DMS114 treated with DMSO at 0.1 percent for 48 hours (cell line): ENCODE results near the gene PANX3.

Experiments used
- DNase-seq: peaks from one replicate; lab custom pipeline; 2025; ENCODE audit not compliant: unreplicated experiment; lab: John Stamatoyannopoulos, UW

PANX3 gene

GRCh38 chr11:124612567-124613246 is 1.5 kb downstream of the PANX3 start:
- no peak for DNase-seq

- DNase-seq = no peak
These were observed 7.6 kb downstream of the PANX3 start for GRCh38 chr11:124618863-124619262.

- peak; percentile 77 for DNase-seq
These were observed 11.6 kb downstream of the PANX3 start, which contains the start of gene TBRG1 for GRCh38 chr11:124622531-124623451. TSS of gene TBRG1 (plus strand) at chr11:124622864. CDS start at chr11:124623084, 220 bp downstream.

GRCh38 chr11:124623861-124624525 is 12.8 kb downstream of the PANX3 start:
- DNase-seq = no peak

- no peak for DNase-seq
These were observed 14.4 kb downstream of the PANX3 start for GRCh38 chr11:124625504-124626168.

GRCh38 chr11:124627546-124627945 is 16.3 kb downstream of the PANX3 start:
- no peak for DNase-seq

- DNase-seq = no peak
These were observed 18.7 kb downstream of the PANX3 start for GRCh38 chr11:124629961-124630360.

- DNase-seq = peak; percentile 6
These were observed 22.1 kb downstream of the PANX3 start for GRCh38 chr11:124633355-124633754.

GRCh38 chr11:124635932-124636331 is 24.7 kb downstream of the PANX3 start:
- DNase-seq = no peak

- DNase-seq = no peak
These were observed 27.3 kb downstream of the PANX3 start for GRCh38 chr11:124638500-124638899.

GRCh38 chr11:124639186-124639585 is 28.0 kb downstream of the PANX3 start:
- DNase-seq = no peak

GRCh38 chr11:124640666-124641065 is 29.4 kb downstream of the PANX3 start:
- no peak for DNase-seq

GRCh38 chr11:124642628-124643027 is 31.4 kb downstream of the PANX3 start:
- DNase-seq = no peak

GRCh38 chr11:124643042-124643604 is 31.9 kb downstream of the PANX3 start:
- DNase-seq = no peak

- no peak for DNase-seq
These were observed 32.6 kb downstream of the PANX3 start for GRCh38 chr11:124643605-124644425.

- DNase-seq = peak; percentile 65
These were observed 33.4 kb downstream of the PANX3 start for GRCh38 chr11:124644426-124645280.

GRCh38 chr11:124646148-124646547 is 34.9 kb downstream of the PANX3 start:
- DNase-seq = no peak

GRCh38 chr11:124648610-124649009 is 37.4 kb downstream of the PANX3 start:
- DNase-seq = no peak
